Bronchial epithelial cell (primary cell): ENCODE data around the gene TMEM178B. TPM values are rescaled to one million over a fixed set of nuclear protein-coding genes. Genes with fewer than 3 reads are reported as not detected.

Experiments
- DNase-seq: peaks from one replicate; pipeline ENCODE4 v3.0.0-alpha.2; 2010; ENCODE audit warnings: low read depth
- FAIRE-seq: peaks from 2 replicates; lab custom pipeline; 2011; peaks lifted over from hg19 to GRCh38; lab: Jason Lieb, UNC
- H3K27me3 ChIP-seq: 2 replicates; pipeline ENCODE4 v1.5.1; 2011; ENCODE audit warnings: low read length; ENCODE audit not compliant: control insufficient read depth, insufficient read depth
- H3K36me3 ChIP-seq: 2 replicates; pipeline ENCODE4 v1.5.1; 2011; ENCODE audit warnings: low read length; ENCODE audit not compliant: control insufficient read depth, insufficient read depth
- H3K4me3 ChIP-seq: 2 replicates; pipeline ENCODE4 v1.5.1; 2011; ENCODE audit warnings: mild to moderate bottlenecking, low read depth, low read length, control low read depth
- total RNA-seq: library from RNA; depleted of rRNA; stranded (reverse); fragments of >200 nt; gene quantifications from 2 replicates; pipeline ENCODE4 v1.2.1, GENCODE V29; 2014
- TF ChIP-seq, protein P1 (sequence below): IDR thresholded peaks from 2 replicates; pipeline ENCODE4 v1.5.1; 2011; ENCODE audit warnings: mild to moderate bottlenecking, moderate library complexity, low read length, control low read depth, inconsistent platforms; ENCODE audit not compliant: insufficient read depth, severe bottlenecking

Gene TMEM178B
- total RNA-seq, 1 donor from 2014 or later, result under 0.01 TPM

- no peaks in the 10 kb centered on the region for H3K27me3 ChIP-seq
- DNase-seq (no peak), FAIRE-seq (no peak)
- H3K4me3 ChIP-seq, result no peak overlapping the region
- no peaks in the 10 kb centered on the region for H3K36me3 ChIP-seq
- TF ChIP-seq, protein P1, sequence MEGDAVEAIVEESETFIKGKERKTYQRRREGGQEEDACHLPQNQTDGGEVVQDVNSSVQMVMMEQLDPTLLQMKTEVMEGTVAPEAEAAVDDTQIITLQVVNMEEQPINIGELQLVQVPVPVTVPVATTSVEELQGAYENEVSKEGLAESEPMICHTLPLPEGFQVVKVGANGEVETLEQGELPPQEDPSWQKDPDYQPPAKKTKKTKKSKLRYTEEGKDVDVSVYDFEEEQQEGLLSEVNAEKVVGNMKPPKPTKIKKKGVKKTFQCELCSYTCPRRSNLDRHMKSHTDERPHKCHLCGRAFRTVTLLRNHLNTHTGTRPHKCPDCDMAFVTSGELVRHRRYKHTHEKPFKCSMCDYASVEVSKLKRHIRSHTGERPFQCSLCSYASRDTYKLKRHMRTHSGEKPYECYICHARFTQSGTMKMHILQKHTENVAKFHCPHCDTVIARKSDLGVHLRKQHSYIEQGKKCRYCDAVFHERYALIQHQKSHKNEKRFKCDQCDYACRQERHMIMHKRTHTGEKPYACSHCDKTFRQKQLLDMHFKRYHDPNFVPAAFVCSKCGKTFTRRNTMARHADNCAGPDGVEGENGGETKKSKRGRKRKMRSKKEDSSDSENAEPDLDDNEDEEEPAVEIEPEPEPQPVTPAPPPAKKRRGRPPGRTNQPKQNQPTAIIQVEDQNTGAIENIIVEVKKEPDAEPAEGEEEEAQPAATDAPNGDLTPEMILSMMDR, result no peak
These were observed 59.8 kb downstream of the TMEM178B start for GRCh38 chr7:141133646-141134045.

DNA sequence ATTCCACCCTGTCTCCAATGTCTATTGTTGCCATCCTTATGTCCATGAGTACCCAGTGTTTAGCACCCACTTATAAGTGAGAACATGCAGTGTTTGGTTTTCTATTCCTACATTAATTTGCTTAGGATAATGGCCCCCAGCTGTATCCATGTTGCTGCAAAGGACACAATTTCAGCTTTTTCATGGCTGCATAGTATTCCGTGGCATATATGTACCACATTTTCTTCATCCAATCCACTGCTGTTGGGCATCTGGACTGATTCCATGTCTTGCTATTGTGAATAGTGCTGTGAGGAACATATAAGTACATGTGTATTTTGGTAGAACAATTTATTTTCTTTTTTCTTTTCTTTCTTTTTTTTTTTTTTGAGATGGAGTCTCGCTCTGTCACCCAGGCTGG, 68.2 kb downstream of the TMEM178B start:
- Histone ChIP-seq H3K36me3 (no peaks in the 10 kb centered on the region), H3K4me3 (no peak overlapping the region), H3K27me3 (no peaks in the 10 kb centered on the region)
- DNase-seq, result no peak
- TF ChIP-seq, protein P1, result no peak
- FAIRE-seq, result no peak

DNA sequence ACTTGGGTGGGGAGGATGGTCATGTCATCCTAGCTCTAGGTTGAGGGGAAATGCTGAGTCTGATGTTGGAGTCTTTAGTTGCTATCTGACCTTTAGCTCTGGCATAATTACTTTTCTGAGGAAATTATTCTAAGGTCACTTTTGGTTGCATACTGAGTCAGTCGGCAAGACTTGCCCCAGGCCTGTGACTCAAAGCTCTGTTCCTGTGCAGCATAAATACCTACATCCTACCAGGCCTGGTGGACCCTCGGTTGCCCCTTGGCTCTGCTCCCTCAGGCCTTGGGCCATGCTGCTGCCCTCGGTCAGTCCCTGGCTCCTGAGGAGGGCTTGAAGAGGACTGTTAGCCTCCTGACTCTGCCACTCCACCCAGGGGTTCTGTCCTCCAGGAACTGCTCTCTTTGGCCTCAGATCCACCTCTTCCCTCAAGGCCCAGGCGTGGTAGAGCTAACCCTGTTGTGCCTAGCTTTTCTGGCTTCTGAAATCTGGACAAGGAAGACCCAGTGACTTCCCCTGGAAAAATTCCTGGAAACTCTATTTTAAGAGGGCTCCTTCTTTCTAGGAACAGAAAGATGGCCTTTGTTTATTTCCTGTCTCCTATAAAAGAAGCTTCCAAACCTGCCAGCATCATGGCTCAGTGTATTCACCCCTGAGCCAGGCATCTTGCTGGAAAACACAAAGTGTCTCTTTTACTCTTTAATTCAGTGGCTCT, 71.2 kb downstream of the TMEM178B start:
- Histone ChIP-seq H3K4me3 (no peak overlapping the region), H3K27me3 (no peaks in the 10 kb centered on the region), H3K36me3 (no peaks in the 10 kb centered on the region)
- no peak for DNase-seq
- FAIRE-seq, result no peak
- TF ChIP-seq, protein P1, result no peak

DNA sequence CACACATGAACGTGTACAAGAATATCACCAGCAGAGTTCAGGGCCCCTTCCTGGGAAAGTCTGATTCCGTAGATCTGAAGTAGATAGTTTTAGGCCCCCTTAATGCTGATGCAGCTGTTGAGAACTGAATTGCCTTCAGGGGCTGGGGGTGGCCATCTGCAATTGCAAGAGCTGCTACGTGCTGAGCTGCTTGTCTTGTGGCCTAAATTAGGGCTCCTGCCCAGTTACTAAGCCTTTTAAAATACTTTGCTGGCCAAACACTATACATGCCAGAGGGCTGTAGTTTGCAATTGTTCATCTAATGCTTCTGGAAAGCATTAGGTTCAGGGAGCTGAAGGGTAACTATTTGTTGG, 71.7 kb downstream of the TMEM178B start:
- no peak for FAIRE-seq
- TF ChIP-seq, protein P1, result no peak
- no peak for DNase-seq
- H3K4me3 ChIP-seq, result no peak overlapping the region
- H3K36me3 ChIP-seq, result no peaks in the 10 kb centered on the region
- no peaks in the 10 kb centered on the region for H3K27me3 ChIP-seq

DNA sequence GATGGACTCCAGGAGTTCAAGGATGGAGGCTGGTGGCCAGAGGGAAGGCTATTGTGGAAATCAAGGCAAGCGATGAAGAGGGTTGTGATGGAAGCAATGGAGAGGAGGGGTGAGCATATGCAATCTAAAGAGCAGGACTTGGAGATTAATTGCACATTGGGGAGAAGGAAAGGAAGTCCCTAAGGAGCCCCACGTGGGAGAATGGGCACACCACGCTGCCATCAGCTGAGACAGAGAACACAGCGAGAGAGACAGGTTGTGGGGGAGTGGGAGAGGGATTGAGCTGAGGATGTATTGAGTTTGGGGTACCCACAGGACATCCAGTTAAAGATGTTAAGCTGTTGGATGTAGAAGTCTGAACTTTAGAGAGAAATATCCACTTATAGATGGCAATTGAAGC, 73.6 kb downstream of the TMEM178B start:
- no peaks in the 10 kb centered on the region for H3K36me3 ChIP-seq
- TF ChIP-seq, protein P1, result no peak
- no peak for DNase-seq
- no peaks in the 10 kb centered on the region for H3K27me3 ChIP-seq
- no peak for FAIRE-seq
- H3K4me3 ChIP-seq, result no peak overlapping the region

- Histone ChIP-seq H3K4me3 (no peak overlapping the region), H3K36me3 (no peaks in the 10 kb centered on the region), H3K27me3 (no peaks in the 10 kb centered on the region)
- TF ChIP-seq, protein P1, result no peak
- FAIRE-seq (no peak), DNase-seq (no peak)
These were observed 76.6 kb downstream of the TMEM178B start for GRCh38 chr7:141150465-141150864.
